ENCODE measurements around the gene PRKCQ.

PRKCQ gene

GRCh38 chr10:6407034-6407721 is 172.9 kb downstream of the PRKCQ start:
- DNase-seq (ENCODE audit: low read depth, low spot score), result no peak

- DNase-seq (ENCODE audit: low read depth, low spot score), result no peak
Observed at GRCh38 chr10:6406220-6407033, 173.6 kb downstream of the PRKCQ start.

GRCh38 chr10:6405713-6406112 is 174.4 kb downstream of the PRKCQ start:
- DNase-seq (ENCODE audit: low read depth, low spot score), result no peak

- DNase-seq (ENCODE audit: low read depth, low spot score), result no peak
Observed at GRCh38 chr10:6404127-6405072, 175.7 kb downstream of the PRKCQ start.

- DNase-seq (ENCODE audit: low read depth, low spot score), result no peak
Observed at GRCh38 chr10:6402960-6403359, 177.1 kb downstream of the PRKCQ start.

- DNase-seq (ENCODE audit: low read depth, low spot score), result no peak
Observed at GRCh38 chr10:6402349-6402709, 177.7 kb downstream of the PRKCQ start.

GRCh38 chr10:6401558-6402348 is 178.3 kb downstream of the PRKCQ start:
- DNase-seq (ENCODE audit: low read depth, low spot score), result no peak

- no peak for DNase-seq (ENCODE audit: low read depth, low spot score)
Observed at GRCh38 chr10:6400821-6401465, 179.1 kb downstream of the PRKCQ start.

GRCh38 chr10:6400331-6400730 is 179.7 kb downstream of the PRKCQ start:
- DNase-seq (ENCODE audit: low read depth, low spot score), result no peak

GRCh38 chr10:6399879-6400278 is 180.2 kb downstream of the PRKCQ start:
- no peak for DNase-seq (ENCODE audit: low read depth, low spot score)

- DNase-seq (ENCODE audit: low read depth, low spot score), result no peak
Observed at GRCh38 chr10:6399231-6399741, 180.8 kb downstream of the PRKCQ start.

GRCh38 chr10:6398399-6398798 is 181.7 kb downstream of the PRKCQ start:
- no peak for DNase-seq (ENCODE audit: low read depth, low spot score)

GRCh38 chr10:6396652-6397051 is 183.4 kb downstream of the PRKCQ start:
- DNase-seq (ENCODE audit: low read depth, low spot score), result no peak

- no peak for DNase-seq (ENCODE audit: low read depth, low spot score)
Observed at GRCh38 chr10:6396226-6396625, 183.8 kb downstream of the PRKCQ start.

GRCh38 chr10:6395606-6396005 is 184.5 kb downstream of the PRKCQ start:
- no peak for DNase-seq (ENCODE audit: low read depth, low spot score)

GRCh38 chr10:6394084-6394483 is 186.0 kb downstream of the PRKCQ start:
- no peak for DNase-seq (ENCODE audit: low read depth, low spot score)

- no peak for DNase-seq (ENCODE audit: low read depth, low spot score)
Observed at GRCh38 chr10:6393168-6393567, 186.9 kb downstream of the PRKCQ start.

- no peak for DNase-seq (ENCODE audit: low read depth, low spot score)
Observed at GRCh38 chr10:6390213-6390845, 189.7 kb downstream of the PRKCQ start.

- no peak for DNase-seq (ENCODE audit: low read depth, low spot score)
Observed at GRCh38 chr10:6388261-6388893, 191.7 kb downstream of the PRKCQ start.

GRCh38 chr10:6386960-6387359 is 193.1 kb downstream of the PRKCQ start:
- no peak for DNase-seq (ENCODE audit: low read depth, low spot score)
